HEK293T (cell line): ENCODE measurements around the gene RFK.

Source experiments
- BHLHE40 ChIP-seq: fragments of 450-650 bp; IDR thresholded peaks from 2 replicates; pipeline ENCODE4 v1.6.1; 2016; ENCODE audit warnings: mild to moderate bottlenecking, moderate library complexity, borderline replicate concordance
- NFRKB ChIP-seq: fragments of 450-650 bp; IDR thresholded peaks from 2 replicates; pipeline ENCODE4 v1.6.1; 2016; ENCODE audit warnings: mild to moderate bottlenecking, moderate library complexity
- SP1 ChIP-seq: fragments of 450-650 bp; IDR thresholded peaks from 2 replicates; pipeline ENCODE4 v1.6.1; 2017
- TF ChIP-seq, protein P1 (sequence below): fragments of 450-650 bp; IDR thresholded peaks from 2 replicates; pipeline ENCODE4 v1.6.1; 2016

GRCh38 chr9:76403352-76403751 lies 9.1 kb upstream of the RFK start:
- TF ChIP-seq NFRKB (no peak), BHLHE40 (no peak), SP1 (no peak)
- TF ChIP-seq, protein P1, sequence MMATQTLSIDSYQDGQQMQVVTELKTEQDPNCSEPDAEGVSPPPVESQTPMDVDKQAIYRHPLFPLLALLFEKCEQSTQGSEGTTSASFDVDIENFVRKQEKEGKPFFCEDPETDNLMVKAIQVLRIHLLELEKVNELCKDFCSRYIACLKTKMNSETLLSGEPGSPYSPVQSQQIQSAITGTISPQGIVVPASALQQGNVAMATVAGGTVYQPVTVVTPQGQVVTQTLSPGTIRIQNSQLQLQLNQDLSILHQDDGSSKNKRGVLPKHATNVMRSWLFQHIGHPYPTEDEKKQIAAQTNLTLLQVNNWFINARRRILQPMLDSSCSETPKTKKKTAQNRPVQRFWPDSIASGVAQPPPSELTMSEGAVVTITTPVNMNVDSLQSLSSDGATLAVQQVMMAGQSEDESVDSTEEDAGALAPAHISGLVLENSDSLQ = no peak
